Dermis microvascular lymphatic vessel endothelial cell (primary cell): Measurements from ENCODE around the gene GPC6. TPM values are rescaled to one million over a fixed set of nuclear protein-coding genes. Genes with fewer than 3 reads are reported as not detected.
"Not testable (repeated sequence)": the region's sequence is repeated elsewhere in the genome, so short reads cannot be mapped to it uniquely, and the experiment has no call there.

ENCODE experiments used
- DNase-seq, 2 donors: peaks; one replicate each; pipeline versions ENCODE4 v3.0.0 to v3.0.0-alpha.2; 2010; ENCODE audit warnings: low read depth in 2 of 2
- total RNA-seq: library from RNA; depleted of rRNA; stranded (reverse); fragments of >200 nt; gene quantifications from 2 replicates; pipeline ENCODE4 v1.2.1, GENCODE V29; 2014

The GPC6 gene
- total RNA-seq, 1 donor from 2014 or later, result under 0.01 TPM

- no peak for DNase-seq
These were observed 198.8 kb downstream of the GPC6 start for GRCh38 chr13:93425411-93425810.

- DNase-seq, result no peak
These were observed 203.8 kb downstream of the GPC6 start for GRCh38 chr13:93430381-93430780.

- DNase-seq, result no peak
These were observed 209.0 kb downstream of the GPC6 start for GRCh38 chr13:93435651-93436050.

DNA sequence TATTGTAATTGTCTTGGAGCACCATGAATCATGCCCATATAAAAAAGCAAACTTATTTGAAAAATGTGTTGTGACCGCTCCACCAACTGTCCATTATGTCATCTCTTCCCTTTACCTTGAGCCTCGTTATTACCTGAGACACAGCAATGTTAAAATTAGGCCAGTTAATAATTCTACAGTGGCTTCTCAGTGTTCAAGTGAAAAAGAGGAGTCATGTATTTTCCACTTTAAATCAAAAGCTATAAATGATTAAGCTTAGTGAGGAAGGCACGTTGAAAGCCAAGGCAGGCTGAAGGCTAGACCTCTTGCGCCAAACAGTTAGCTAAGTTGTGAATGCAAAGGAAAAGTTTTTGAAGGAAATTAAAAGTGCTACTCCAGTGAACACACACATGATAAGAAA, 210.5 kb downstream of the GPC6 start:
- DNase-seq, result no peak

- DNase-seq, result no peak
These were observed 219.6 kb downstream of the GPC6 start for GRCh38 chr13:93446238-93446637.

GRCh38 chr13:93450191-93450621, 223.6 kb downstream of the GPC6 start:
- DNase-seq, result no peak

GRCh38 chr13:93450761-93451160, 224.2 kb downstream of the GPC6 start:
- no peak for DNase-seq

DNA sequence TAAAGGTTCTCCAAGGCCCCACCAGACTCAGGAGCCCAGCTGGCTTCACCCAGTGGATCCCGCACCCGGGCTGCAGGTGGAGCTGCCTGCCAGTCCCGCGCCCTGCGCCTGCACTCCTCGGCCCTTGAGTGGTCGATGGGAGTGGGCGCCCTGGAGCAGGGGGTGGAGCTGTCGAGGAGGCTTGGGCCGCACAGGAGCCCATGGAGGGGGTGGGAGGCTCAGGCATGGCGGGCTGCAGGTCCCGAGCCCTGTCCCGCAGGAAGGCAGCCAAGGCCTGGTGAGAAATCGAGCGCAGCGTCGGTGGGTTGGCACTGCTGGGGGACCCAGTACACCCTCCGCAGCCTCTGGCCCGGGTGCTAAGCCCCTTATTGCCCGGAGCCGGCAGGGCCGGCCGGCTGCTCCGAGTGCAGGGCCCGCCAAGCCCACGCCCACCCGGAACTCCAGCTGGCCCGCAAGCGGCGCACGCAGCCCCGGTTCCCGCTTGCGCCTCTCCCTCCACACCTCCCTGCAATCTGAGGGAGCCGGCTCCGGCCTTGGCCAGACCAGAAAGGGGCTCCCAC, 228.1 kb downstream of the GPC6 start:
- DNase-seq, result not testable (repeated sequence)

DNA sequence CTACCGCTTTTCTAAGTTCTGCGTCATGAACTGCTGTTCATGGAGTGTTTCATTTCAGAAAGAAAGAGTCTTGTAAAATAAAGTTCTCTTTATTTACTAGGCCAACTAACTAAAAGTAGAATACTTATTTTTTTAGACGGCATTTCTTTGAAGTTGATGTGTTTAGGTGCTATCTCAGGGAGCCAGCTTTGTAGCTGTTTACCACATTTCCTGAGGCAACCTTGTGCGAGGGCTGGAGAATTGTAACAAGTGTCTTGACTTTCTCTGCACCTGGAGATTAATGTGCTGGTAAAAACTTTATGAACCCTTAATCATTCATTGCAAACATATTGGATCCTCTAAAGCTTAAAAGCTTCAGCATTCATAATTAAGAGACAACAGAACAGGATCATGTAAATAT, 229.3 kb downstream of the GPC6 start:
- no peak for DNase-seq

DNA sequence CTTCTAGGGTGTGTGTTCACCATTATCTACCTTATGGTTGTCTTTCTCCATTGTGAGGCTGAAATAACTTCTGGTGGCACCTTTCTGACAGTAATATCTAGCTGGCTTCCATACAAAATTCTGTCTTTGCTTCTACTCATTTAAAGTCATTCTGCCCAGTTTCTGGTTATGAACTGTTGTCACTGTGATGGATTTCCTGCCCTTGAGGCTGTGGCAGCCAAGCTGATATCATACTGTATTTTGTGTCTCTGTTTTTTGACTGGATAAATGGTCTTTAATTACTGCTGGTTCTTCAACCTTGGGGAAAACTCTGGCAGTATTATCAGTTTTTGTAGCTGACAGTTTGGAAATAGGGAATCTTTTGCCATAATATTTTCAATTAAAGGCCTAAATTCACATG, 233.4 kb downstream of the GPC6 start:
- no peak for DNase-seq

- DNase-seq, result no peak
These were observed 235.5 kb downstream of the GPC6 start for GRCh38 chr13:93462151-93462550.

- no peak for DNase-seq
These were observed 240.0 kb downstream of the GPC6 start for GRCh38 chr13:93466502-93467036.

- no peak for DNase-seq
These were observed 240.6 kb downstream of the GPC6 start for GRCh38 chr13:93467175-93467574.

GRCh38 chr13:93468433-93468832, 241.8 kb downstream of the GPC6 start:
- no peak for DNase-seq

DNA sequence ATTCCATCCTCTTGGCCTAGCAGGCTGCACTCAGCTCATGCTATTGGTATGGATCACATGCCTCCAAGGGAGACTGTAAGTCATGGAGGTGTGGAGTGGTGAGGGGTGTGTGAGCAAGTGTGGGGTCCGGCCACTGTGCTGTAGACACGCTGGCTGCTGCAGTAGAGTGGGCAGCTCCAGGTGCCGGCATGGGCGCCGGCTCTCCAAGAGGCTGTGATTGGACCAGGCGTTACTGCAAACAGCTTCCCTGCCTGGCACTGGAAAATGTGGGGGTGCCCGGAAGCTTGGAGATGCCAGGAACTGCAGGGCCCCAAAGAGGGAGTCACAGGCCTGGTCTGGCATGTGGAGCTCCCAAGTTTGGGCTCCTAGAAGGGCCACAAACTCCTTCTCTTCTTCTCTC, 245.7 kb downstream of the GPC6 start:
- DNase-seq, result no peak

DNA sequence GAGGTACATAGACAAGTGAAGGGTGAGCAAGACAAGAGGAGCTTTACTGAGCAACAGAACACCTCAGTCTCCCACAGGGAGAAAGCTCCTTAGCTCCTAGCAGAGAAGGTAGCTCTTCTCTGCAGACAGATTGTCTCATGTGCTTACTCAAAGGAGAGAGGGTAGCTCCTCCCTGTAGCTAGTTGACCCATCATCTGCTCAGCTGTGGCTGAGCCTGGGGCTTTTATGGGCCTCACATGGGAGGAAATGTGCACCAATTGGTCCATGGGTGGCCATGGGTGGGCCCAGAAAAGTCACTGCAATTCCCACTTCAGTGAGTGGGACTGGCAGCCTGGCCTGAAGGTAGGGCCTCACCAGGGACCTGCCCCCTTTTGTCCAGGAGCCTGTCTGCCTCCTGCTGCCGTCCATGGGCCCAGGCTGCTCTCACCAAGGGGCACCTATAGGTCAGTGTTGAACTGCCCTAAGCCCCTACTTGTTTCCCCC, 246.2 kb downstream of the GPC6 start:
- DNase-seq, result no peak

GRCh38 chr13:93473441-93474270, 247.0 kb downstream of the GPC6 start:
- no peak for DNase-seq

DNA sequence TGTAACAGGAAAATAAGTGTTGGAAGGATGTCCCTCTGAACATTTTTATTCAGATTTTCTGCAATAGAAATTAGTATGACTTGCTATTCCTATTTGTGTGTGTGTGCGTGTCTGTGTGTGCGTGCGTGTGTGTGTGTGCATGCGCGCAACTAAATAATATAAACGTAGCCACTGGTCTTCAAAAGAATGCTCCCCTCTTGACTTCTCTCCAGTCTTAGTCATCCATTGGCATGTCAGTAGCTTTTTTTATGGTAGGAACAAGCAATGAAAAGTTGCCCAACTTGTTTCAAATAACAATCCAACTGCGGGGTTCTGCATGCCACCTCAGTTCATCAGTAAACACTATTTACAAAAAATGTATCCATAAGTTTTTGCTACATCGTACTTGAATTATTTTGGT, 249.6 kb downstream of the GPC6 start:
- no peak for DNase-seq

- DNase-seq, result no peak
These were observed 250.6 kb downstream of the GPC6 start for GRCh38 chr13:93477238-93477637.

DNA sequence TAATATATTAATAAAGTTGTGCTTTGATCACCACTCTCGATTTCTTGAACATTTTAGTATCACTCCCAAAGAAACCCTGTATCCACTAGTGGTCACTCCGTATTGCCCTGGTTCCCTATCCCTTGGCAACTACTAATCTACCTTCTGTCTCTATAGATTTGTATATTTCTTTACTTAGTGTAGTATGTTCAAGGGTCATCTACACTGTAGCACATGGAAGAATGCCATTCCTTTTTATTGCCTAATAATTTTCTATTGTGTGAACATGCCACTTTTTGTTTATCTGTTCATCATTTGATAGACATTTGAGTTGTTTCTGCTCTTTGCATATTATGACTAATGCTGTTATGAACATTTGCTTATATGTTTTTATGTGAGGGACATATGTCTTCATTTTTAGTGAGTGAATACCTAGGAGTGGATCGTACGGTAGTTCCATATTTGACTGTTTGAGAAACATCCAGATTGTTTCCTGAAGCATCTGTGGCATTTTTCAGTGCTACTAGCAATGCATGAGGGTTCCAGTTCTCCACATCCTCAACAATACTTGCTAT, 254.0 kb downstream of the GPC6 start:
- no peak for DNase-seq

GRCh38 chr13:93496117-93496516, 269.5 kb downstream of the GPC6 start:
- not testable (repeated sequence) for DNase-seq

- no peak for DNase-seq
These were observed 270.5 kb downstream of the GPC6 start for GRCh38 chr13:93496985-93497673.
